Body of pancreas (tissue), 4 donors: ENCODE data around the gene ARID1A. TPM values are rescaled to one million over a fixed set of nuclear protein-coding genes. Genes with fewer than 3 reads are reported as not detected.

ENCODE experiments used
- ATAC-seq: fragments of 150-250 bp; one replicate; pipeline ENCODE4 v1.9.1; 2016
- DNase-seq, 4 donors: peaks; one replicate each; pipeline ENCODE4 v3.0.0-alpha.2; 2019
- H3K27ac ChIP-seq, 4 donors: fragments of 200-600 bp; sonication (generic); 1 replicate in 3 of 4; 2 replicates in 1 of 4; pipeline versions ENCODE4 v1.5.1 to v1.6.1; 2016 to 2019; ENCODE audit warnings: mild to moderate bottlenecking in 1 of 4, mixed read lengths in 1 of 4, moderate library complexity in 1 of 4
- H3K27me3 ChIP-seq, 2 donors: fragments of 200-600 bp; sonication (generic); one replicate each; pipeline ENCODE4 v1.6.0; 2016; ENCODE audit warnings: mild to moderate bottlenecking in 1 of 2
- H3K36me3 ChIP-seq, 2 donors: fragments of 200-600 bp; sonication (generic); replicated peaks in 1 of 2; 2 replicates each; pipeline ENCODE4 v1.5.1; 2016; ENCODE audit warnings: low read depth in 2 of 2; ENCODE audit not compliant: insufficient read depth in 1 of 2
- H3K4me1 ChIP-seq: fragments of 200-600 bp; sonication (generic); one replicate; pipeline ENCODE4 v1.6.0; 2016
- H3K4me3 ChIP-seq, 2 donors: fragments of 200-600 bp; sonication (generic); 1 replicate in 1 of 2; 2 replicates in 1 of 2; pipeline ENCODE4 v1.5.1; 2016 to 2019
- H3K9me3 ChIP-seq, 3 donors: fragments of 200-600 bp; sonication (generic); 1 replicate in 2 of 3; 2 replicates in 1 of 3; pipeline ENCODE4 v1.5.1; 2016
- CTCF ChIP-seq, 7 experiments: fragments of 450-650 bp in 4 of 7; fragments of 200-600 bp in 3 of 7; sonication (generic) in 3 of 7; IDR thresholded peaks; one replicate each; pipeline ENCODE4 v1.5.1; 2016 to 2019; ENCODE audit warnings: antibody characterized with exemption in 7 of 7
- POLR2A ChIP-seq, 3 donors: fragments of 450-650 bp; IDR thresholded peaks; one replicate each; pipeline ENCODE4 v1.6.1; 2016; ENCODE audit warnings: antibody characterized with exemption in 3 of 3, mild to moderate bottlenecking in 2 of 3
- WGBS, 2 donors: methylation state at CpG; one replicate each; pipeline ENCODE4 v1.1.5; 2017; 5-methylcytosine and 5-hydroxymethylcytosine counted together
- intact Hi-C: fragments of 100-400 bp; cut with DNase I; formaldehyde crosslinking; loops from one replicate; pipeline ENCODE4 v1.15.1; 2023
- total RNA-seq, 2 donors: library from RNA; depleted of rRNA; stranded (reverse); fragments of >200 nt; gene quantifications; one replicate each; pipeline ENCODE4 v1.1.0, GENCODE V29; 2016

Gene ARID1A
- total RNA-seq, 2 donors from 2014 or later = 23.7 to 25.9 TPM

GRCh38 chr1:26820784-26821269, 125.0 kb downstream of the ARID1A start:
- ATAC-seq = no peak
- WGBS, 2 donors = 55 to 64% methylated on average over 4 of the region's 4 CpGs
- peaks cover 5% of the 10 kb centered on the region for H3K4me1 ChIP-seq
- H3K27me3 ChIP-seq = no peaks in the 10 kb centered on the region
- H3K9me3 ChIP-seq = no peaks in the 10 kb centered on the region
- intact Hi-C loops = no loop called here
- H3K36me3 ChIP-seq = no peaks in the 10 kb centered on the region
- no peak overlapping the region for H3K27ac ChIP-seq
- DNase-seq = peak in 1 of 4 donors; percentile 29
- H3K4me3 ChIP-seq = no peak overlapping the region
- TF ChIP-seq POLR2A (IDR thresholded peaks at IDR 0.05) (no peak), CTCF (IDR thresholded peaks at IDR 0.05) (no peak)

DNA sequence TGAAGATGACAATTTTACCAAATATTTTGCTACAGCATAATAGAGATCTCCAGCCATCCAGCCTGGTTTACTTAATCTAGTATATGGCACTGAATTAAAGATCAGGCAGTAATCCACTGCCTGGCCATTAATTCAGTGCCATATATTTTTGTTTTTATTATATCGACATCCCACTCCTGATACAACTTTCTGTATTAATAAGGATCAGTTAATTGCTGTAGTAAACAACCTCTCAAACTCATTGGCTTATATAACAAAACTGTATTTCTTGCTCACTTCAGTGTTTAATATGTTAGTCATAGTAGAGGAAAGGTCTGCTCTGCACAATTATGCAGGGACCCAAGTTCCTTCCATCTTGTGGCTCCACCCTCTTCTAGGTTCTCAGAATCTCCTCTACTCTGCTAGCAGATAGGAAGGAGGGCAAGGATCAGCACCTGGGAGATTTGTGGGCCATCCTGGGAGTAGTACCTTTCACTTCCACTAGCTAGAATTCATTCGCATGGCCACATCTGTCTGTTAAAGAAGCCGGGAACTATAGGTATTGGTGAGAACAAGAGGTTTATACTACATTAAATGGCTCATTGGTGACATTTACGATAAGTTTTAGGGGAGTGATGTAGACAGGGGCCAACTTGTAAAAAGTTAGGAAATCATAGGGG, 127.1 kb downstream of the ARID1A start:
- no peaks in the 10 kb centered on the region for H3K36me3 ChIP-seq
- peaks cover 16% of the 10 kb centered on the region for H3K4me1 ChIP-seq
- WGBS, 2 donors = 93% methylated on average over 4 of the region's 4 CpGs
- no peaks in the 10 kb centered on the region for H3K27me3 ChIP-seq
- no peak for TF ChIP-seq POLR2A (IDR thresholded peaks at IDR 0.05)
- TF ChIP-seq CTCF (IDR thresholded peaks at IDR 0.05) = no peak
- no peak overlapping the region for H3K27ac ChIP-seq
- ATAC-seq (no peak), DNase-seq (no peak)
- no peak overlapping the region for H3K4me3 ChIP-seq
- H3K9me3 ChIP-seq = no peaks in the 10 kb centered on the region
- intact Hi-C loops = no loop called here

DNA sequence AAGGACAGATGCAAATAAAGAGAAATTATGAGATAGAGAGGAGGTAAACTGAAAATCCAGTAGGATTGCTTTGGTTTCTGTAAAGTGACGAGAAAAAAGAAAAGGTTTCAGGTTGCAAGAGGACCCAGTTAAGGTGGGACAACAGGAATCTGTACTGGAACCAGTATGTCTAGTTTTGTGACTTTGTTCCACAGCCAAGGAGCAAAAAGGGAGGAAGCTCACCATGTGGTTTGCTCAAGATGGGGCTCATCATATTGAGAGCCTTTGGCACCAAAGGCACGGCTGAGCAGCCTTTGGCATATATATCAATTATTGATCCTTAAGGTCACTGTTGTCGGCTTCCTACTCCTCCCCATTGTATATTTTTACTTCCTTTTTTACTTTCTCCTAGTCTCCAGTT, 128.9 kb downstream of the ARID1A start:
- ATAC-seq (no peak), DNase-seq (no peak)
- Histone ChIP-seq H3K4me3 (no peak overlapping the region), H3K27ac (no peak overlapping the region), H3K4me1 (peaks cover 33% of the 10 kb centered on the region), H3K27me3 (no peaks in the 10 kb centered on the region), H3K36me3 (no peaks in the 10 kb centered on the region), H3K9me3 (no peaks in the 10 kb centered on the region)
- WGBS, 2 donors = 64 to 81% methylated on average over 3 of the region's 3 CpGs
- TF ChIP-seq CTCF (IDR thresholded peaks at IDR 0.05) (no peak), POLR2A (IDR thresholded peaks at IDR 0.05) (no peak)
- intact Hi-C loops = no loop called here

DNA sequence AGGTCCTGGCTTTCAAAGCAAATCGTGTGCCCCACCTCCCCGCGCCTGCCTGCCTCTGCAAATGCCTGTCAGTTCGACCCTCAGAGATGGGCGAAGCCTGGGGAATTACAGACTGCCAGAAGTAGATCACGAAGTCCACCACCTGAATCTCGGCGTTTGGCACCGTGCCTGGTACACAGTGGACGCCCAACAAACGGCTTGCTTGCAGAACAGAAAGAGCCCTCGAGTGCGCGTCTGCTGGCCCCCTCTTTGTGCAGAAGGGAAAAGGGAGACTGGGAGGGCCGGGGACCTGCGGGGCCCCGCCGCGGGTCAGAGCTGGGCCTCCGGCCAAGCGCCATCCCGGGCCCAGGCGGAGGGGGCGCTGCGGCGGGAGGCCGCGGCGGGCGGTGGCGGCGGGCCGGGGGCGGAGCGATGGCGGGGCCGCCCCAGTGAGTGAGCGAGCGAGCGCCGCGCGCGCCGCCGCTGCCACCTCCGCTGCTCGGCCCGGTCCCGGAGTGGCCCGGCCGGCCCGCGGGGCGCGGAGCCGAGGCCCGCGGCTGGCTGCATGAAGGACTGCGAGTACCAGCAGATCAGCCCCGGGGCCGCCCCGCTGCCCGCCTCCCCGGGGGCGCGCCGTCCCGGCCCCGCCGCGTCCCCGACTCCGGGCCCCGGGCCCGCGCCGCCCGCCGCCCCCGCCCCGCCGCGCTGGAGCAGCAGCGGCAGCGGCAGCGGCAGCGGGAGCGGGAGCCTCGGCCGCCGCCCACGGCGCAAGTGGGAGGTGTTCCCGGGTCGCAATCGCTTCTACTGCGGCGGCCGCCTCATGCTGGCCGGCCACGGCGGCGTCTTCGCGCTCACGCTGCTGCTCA, 130.7 kb downstream of the ARID1A start, which contains the start of gene ZDHHC18:
Gene ZDHHC18 (plus strand): TSS at position 428 of the 845 bp plus-strand sequence. CDS start 117 bp downstream, at position 545.
- 0% methylated on average over 16 to 63 of the region's 107 CpGs for WGBS, 2 donors
- H3K4me1 ChIP-seq = peaks cover 40% of the 10 kb centered on the region
- peak; percentile 94 for ATAC-seq
- H3K27me3 ChIP-seq = no peaks in the 10 kb centered on the region
- peak within 1 kb of the TSS; percentile 52 to 83 for H3K4me3 ChIP-seq
- peak within 1 kb of the TSS; percentile 56 to 80 (median 64) for H3K27ac ChIP-seq
- peak; percentile 63 to 78 (median 69) for DNase-seq
- TF ChIP-seq POLR2A (IDR thresholded peaks at IDR 0.05) (peak in 1 of 3 donors; percentile 13), CTCF (IDR thresholded peaks at IDR 0.05) (peak in 6 of 7 experiments; percentile 32 to 86 (median 63))
- intact Hi-C loops = no loop called here
- no peaks in the 10 kb centered on the region for H3K9me3 ChIP-seq
- H3K36me3 ChIP-seq = no peaks in the 10 kb centered on the region
